Measurements from ENCODE around the gene RPSA.
"Not testable (repeated sequence)": the region's sequence is repeated elsewhere in the genome, so short reads cannot be mapped to it uniquely, and the experiment has no call there.

The RPSA gene

GRCh38 chr3:39457361-39457760, 50.8 kb downstream of the RPSA start:
- Histone ChIP-seq H3K27me3 (ENCODE audit: insufficient read depth, low read length, poor library complexity, severe bottlenecking) (no peaks in the 10 kb centered on the region), H3K4me1 (ENCODE audit: insufficient read depth, low read length, poor library complexity, severe bottlenecking) (no peaks in the 10 kb centered on the region), H3K9me3 (ENCODE audit: insufficient read depth, low read depth, low read length) (no peaks in the 10 kb centered on the region), H3K9ac (ENCODE audit: low read depth, low read length, poor library complexity, severe bottlenecking) (no peak overlapping the region), H3K36me3 (ENCODE audit: insufficient read depth, low read length) (no peaks in the 10 kb centered on the region), H3K9me2 (replicated peaks; ENCODE audit: low read depth, low read length) (no peaks in the 10 kb centered on the region), H3F3A (ENCODE audit: low read depth) (no peaks in the 10 kb centered on the region), H3K4me2 (ENCODE audit: low read depth, low read length, poor library complexity, severe bottlenecking) (no peak overlapping the region), H2AFZ (ENCODE audit: low read length) (no peak overlapping the region), H4K20me1 (ENCODE audit: insufficient read depth, low read length, poor library complexity, severe bottlenecking) (no peaks in the 10 kb centered on the region), H3K79me2 (ENCODE audit: insufficient read depth, low read length) (no peaks in the 10 kb centered on the region), H3K4me3 (ENCODE audit: low read length, poor library complexity, severe bottlenecking) (no peak overlapping the region)
- TF ChIP-seq EZH2phosphoT487 (IDR thresholded peaks at IDR 0.05; ENCODE audit: borderline replicate concordance), result no peak

- not testable (repeated sequence) for H3K36me3 ChIP-seq (ENCODE audit: insufficient read depth, low read length); H3K79me2 ChIP-seq (ENCODE audit: insufficient read depth, low read length); H3K9me3 ChIP-seq (ENCODE audit: insufficient read depth, low read depth, low read length); H3K4me1 ChIP-seq (ENCODE audit: insufficient read depth, low read length, poor library complexity, severe bottlenecking); H3K9ac ChIP-seq (ENCODE audit: low read depth, low read length, poor library complexity, severe bottlenecking); H3F3A ChIP-seq (ENCODE audit: low read depth); H4K20me1 ChIP-seq (ENCODE audit: insufficient read depth, low read length, poor library complexity, severe bottlenecking); H3K9me2 ChIP-seq (replicated peaks; ENCODE audit: low read depth, low read length); H3K27me3 ChIP-seq (ENCODE audit: insufficient read depth, low read length, poor library complexity, severe bottlenecking); H2AFZ ChIP-seq (ENCODE audit: low read length); H3K4me2 ChIP-seq (ENCODE audit: low read depth, low read length, poor library complexity, severe bottlenecking); H3K4me3 ChIP-seq (ENCODE audit: low read length, poor library complexity, severe bottlenecking)
These were observed 52.1 kb downstream of the RPSA start for GRCh38 chr3:39458579-39458978.

DNA sequence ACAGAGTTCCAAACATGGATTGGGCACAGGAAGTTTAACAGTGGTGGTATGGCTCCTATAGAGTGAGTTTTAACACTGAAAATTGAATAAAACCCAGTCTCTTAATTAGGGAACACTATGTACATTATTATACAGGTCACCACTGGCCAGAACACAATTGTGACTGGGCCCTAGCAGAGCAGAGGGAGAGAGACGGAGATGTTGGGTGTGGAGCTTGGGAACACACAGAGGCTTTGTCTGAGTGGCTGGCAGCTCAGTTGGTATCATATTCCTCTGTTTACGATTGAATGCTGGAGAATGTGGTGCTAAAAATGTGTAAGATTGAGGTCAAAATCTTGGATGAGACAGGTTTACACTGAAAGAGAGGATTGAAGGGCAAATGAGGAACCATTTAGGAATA, 54.2 kb downstream of the RPSA start:
- no peaks in the 10 kb centered on the region for H3K79me2 ChIP-seq (ENCODE audit: insufficient read depth, low read length)
- no peak overlapping the region for H3K4me3 ChIP-seq (ENCODE audit: low read length, poor library complexity, severe bottlenecking)
- no peaks in the 10 kb centered on the region for H3F3A ChIP-seq (ENCODE audit: low read depth)
- H3K9me3 ChIP-seq (ENCODE audit: insufficient read depth, low read depth, low read length), result no peaks in the 10 kb centered on the region
- no peak overlapping the region for H3K4me2 ChIP-seq (ENCODE audit: low read depth, low read length, poor library complexity, severe bottlenecking)
- no peak overlapping the region for H2AFZ ChIP-seq (ENCODE audit: low read length)
- TF ChIP-seq EZH2phosphoT487 (IDR thresholded peaks at IDR 0.05; ENCODE audit: borderline replicate concordance) (no peak), CTCF (conservative IDR thresholded peaks at IDR 0.05; ENCODE audit: low read length) (no peak)
- H3K27me3 ChIP-seq (ENCODE audit: insufficient read depth, low read length, poor library complexity, severe bottlenecking), result no peaks in the 10 kb centered on the region
- H3K36me3 ChIP-seq (ENCODE audit: insufficient read depth, low read length), result no peaks in the 10 kb centered on the region
- no peaks in the 10 kb centered on the region for H3K9me2 ChIP-seq (replicated peaks; ENCODE audit: low read depth, low read length)
- H3K4me1 ChIP-seq (ENCODE audit: insufficient read depth, low read length, poor library complexity, severe bottlenecking), result no peaks in the 10 kb centered on the region
- no peak overlapping the region for H3K9ac ChIP-seq (ENCODE audit: low read depth, low read length, poor library complexity, severe bottlenecking)
- no peaks in the 10 kb centered on the region for H4K20me1 ChIP-seq (ENCODE audit: insufficient read depth, low read length, poor library complexity, severe bottlenecking)
